COLO829 (cell line): Measurements from ENCODE around the gene STK16.
A peak's percentile ranks its signal among the peaks of the same experiment; 100 is the strongest.

Source experiments
- DNase-seq: peaks from one replicate; pipeline ENCODE4 v3.0.0; 2012; ENCODE audit warnings: low spot score

Gene STK16

DNA sequence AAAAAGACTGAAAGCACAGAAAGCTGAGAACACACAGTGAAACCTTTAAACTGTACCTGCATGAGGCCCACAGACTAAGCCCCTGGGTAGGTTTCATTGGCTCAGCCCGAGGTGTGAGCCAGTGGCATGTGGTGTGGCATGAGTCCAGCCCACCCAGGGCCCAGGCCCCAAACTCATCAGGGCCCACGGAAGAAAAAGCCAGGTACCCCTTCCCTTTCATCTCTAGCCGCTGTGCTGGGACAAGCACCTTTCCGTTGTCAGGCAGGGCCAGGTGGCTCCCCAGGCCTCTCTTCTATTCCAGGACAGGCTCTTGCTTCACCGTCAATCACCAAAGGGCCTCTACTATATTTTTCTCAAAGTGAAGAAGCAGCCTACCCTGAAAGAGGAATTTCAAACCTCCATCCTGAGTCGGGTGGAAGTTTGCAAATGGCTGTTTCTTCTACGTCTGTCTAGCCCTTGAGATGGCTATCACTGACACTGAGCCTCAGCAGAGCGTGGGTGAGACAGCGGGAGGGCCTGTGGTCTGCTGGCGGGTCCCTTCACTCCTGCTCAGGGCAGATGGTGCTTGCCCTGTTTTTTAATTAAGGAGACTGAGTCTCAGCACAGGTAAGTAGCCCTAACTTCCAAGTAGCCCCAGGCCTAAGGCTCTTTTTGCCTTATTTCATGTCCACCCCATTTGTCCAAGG is 42.4 kb downstream of the STK16 start:
- DNase-seq, result no peak

DNA sequence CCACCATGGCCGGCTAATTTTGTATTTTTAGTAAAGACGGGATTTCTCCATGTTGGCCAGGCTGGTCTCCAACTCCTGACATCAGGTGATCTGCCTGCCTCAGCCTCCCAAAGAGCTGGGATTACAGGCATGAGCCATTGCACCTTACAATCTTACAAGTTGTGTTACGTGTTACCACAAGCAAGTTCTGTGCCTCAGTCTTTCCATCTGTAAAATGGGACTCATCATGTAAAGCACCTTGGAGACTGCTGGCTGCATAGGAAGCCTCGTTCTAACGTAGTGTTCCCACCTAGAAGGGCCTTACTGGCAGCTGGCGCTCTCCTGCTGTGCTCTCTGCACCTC is 43.9 kb downstream of the STK16 start:
- no peak for DNase-seq

- DNase-seq, result peak; percentile 93
Observed at GRCh38 chr2:219289537-219290361, 44.5 kb downstream of the STK16 start.

GRCh38 chr2:219290381-219291171 is 45.3 kb downstream of the STK16 start:
- no peak for DNase-seq

GRCh38 chr2:219291394-219291793 is 46.1 kb downstream of the STK16 start:
- DNase-seq, result no peak

DNA sequence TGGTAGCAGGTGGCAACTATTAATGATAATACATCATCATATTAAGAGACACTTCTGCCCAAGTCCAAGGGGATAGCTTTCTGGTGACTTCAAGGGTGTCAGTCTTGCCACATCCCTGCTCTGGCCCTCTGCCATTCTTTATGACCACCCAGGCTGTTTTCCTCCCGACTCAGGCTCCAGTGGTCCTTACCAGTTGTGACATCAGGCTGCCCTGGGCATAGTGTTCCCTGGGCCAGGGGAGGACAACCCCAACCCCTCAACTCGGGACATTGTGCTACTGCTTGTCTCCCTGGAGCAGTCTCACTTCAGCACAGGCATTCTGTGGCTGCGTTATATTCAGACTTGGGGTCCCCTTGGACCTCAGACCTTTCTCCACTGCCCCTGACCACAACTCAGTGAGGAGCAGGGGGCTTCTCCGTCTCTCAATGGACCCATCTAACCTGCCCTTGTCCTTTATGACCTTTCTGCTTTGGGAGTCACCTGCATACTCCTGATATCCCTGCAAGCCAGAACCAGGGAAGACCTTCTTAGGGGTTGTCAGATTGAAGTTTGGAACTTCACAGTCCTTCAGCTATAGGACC is 46.7 kb downstream of the STK16 start:
- DNase-seq, result no peak

DNA sequence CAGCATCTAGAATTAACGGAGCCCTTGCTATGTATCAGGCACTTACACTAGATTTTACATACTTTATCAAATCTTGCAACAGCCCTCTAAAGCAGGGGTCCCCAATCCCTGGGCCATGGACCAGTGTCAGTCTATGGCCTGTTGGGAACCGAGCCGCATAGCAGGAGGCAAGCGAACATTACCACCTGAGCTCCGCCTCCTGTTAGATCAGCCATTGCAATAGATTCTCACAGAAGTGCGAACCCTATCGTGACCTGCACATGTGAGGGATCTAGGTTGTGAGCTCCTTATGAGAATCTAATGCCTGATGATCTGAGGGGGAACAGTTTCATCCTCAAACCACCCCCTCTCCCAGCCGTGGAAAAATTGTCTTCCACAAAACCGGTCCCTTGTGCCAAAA is 47.3 kb downstream of the STK16 start:
- no peak for DNase-seq

GRCh38 chr2:219293736-219294231 is 48.5 kb downstream of the STK16 start:
- no peak for DNase-seq

- DNase-seq, result peak; percentile 82
Observed at GRCh38 chr2:219294356-219295351, 49.4 kb downstream of the STK16 start.

GRCh38 chr2:219296142-219296541 is 50.9 kb downstream of the STK16 start:
- no peak for DNase-seq

GRCh38 chr2:219296631-219297391 is 51.5 kb downstream of the STK16 start:
- no peak for DNase-seq

DNA sequence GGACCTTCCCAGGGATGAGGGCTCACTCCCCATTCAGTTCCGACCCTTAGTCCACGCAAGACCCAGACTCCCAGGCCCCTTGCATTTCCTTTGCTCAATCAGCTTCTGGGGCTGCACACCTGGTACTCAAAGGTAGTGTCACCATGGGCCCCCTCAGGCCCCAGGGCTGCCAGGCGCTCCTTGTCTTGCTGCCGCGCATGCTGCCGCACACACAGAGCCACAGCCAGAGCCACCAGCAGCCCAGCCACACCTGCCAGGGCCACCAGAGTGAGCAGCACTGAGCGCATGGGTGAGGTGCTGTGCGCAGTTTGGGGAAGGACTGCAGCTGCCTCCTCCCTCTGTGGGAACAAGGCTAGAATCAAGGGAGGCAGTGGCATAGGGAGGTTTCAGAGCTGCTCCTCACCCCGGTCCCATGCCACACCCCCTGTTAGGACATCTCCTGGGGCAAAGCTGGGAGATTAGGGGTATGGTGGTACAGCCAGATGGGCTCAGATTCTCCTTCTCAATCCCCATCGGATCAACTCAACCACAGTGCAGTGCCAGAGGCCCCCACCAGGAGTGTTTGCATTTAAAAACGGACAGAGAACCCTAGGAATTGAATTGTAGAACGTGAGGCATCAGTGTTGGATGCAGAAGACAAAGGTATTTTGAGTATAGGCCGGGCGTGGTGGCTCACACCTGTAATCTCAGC is 52.6 kb downstream of the STK16 start:
- no peak for DNase-seq

GRCh38 chr2:219298759-219299371 is 53.6 kb downstream of the STK16 start:
- peak; percentile 93 for DNase-seq

DNA sequence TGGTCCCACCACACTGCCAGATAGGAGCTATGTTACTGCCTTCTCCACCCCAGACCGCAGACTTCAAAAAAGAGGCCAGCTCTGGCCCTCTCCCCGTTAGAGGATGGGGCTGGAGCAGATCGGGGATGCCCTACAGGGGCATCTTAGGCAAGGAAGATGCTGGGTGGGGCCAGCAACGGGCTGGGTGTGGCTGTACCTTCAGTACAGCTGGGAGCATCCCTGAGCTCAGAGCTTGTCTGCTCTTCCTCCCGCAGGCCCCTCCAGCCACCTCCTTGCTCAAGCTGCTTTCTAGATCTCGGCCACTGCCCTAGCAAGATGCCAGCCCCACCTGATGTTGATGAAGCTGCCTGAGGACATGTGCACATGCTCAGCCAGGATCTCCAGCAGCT is 54.1 kb downstream of the STK16 start:
- DNase-seq, result no peak
